A549 (cell line): ENCODE measurements around the gene GUCY1A1.

Source experiments
- BHLHE40 ChIP-seq: IDR thresholded peaks from 2 replicates; pipeline ENCODE4 v1.6.1; 2012; ENCODE audit warnings: low read depth, low read length, inconsistent platforms
- FOSB ChIP-seq: fragments of 250-450 bp; sonication (Bioruptor Pico); IDR thresholded peaks from 2 replicates; pipeline ENCODE4 v1.5.0; 2020; ENCODE audit warnings: mild to moderate bottlenecking, moderate library complexity
- HDAC2 ChIP-seq: fragments of 200-600 bp; sonication (generic); IDR thresholded peaks from 2 replicates; pipeline ENCODE4 v1.6.1; 2016
- HOXB5 ChIP-seq: fragments of 250-450 bp; sonication (Bioruptor Pico); IDR thresholded peaks from 2 replicates; pipeline ENCODE4 v1.5.0; 2020; ENCODE audit warnings: mild to moderate bottlenecking, moderate library complexity
- MAX ChIP-seq: IDR thresholded peaks from 2 replicates; pipeline ENCODE4 v1.6.1; 2012
- MAZ ChIP-seq: fragments of 150-350 bp; IDR thresholded peaks from 2 replicates; pipeline ENCODE4 v1.6.1; 2014; ENCODE audit warnings: antibody characterized with exemption, low read depth, low read length, borderline replicate concordance
- POLR2A ChIP-seq: IDR thresholded peaks from 2 replicates; pipeline ENCODE4 v1.6.1; 2012; ENCODE audit warnings: mild to moderate bottlenecking, low read length
- RFX5 ChIP-seq: fragments of 450-650 bp; IDR thresholded peaks from 2 replicates; pipeline ENCODE4 v1.7.1; 2014; ENCODE audit warnings: antibody characterized with exemption, mild to moderate bottlenecking, moderate library complexity
- ZC3H11A ChIP-seq: fragments of 450-650 bp; IDR thresholded peaks from 2 replicates; pipeline ENCODE4 v1.6.1; 2014; ENCODE audit warnings: antibody characterized with exemption, mild to moderate bottlenecking
- TF ChIP-seq, protein P1 (sequence below): fragments of >200 bp; sonication (Bioruptor Twin); formaldehyde crosslinking; IDR thresholded peaks from 3 replicates; pipeline ENCODE4 v1.5.1; 2016
- TF ChIP-seq, protein P2 (sequence below): fragments of 200-600 bp; sonication (generic); IDR thresholded peaks from 2 replicates; pipeline ENCODE4 v1.6.1; 2016; ENCODE audit warnings: antibody characterized with exemption, mild to moderate bottlenecking, moderate library complexity

DNA sequence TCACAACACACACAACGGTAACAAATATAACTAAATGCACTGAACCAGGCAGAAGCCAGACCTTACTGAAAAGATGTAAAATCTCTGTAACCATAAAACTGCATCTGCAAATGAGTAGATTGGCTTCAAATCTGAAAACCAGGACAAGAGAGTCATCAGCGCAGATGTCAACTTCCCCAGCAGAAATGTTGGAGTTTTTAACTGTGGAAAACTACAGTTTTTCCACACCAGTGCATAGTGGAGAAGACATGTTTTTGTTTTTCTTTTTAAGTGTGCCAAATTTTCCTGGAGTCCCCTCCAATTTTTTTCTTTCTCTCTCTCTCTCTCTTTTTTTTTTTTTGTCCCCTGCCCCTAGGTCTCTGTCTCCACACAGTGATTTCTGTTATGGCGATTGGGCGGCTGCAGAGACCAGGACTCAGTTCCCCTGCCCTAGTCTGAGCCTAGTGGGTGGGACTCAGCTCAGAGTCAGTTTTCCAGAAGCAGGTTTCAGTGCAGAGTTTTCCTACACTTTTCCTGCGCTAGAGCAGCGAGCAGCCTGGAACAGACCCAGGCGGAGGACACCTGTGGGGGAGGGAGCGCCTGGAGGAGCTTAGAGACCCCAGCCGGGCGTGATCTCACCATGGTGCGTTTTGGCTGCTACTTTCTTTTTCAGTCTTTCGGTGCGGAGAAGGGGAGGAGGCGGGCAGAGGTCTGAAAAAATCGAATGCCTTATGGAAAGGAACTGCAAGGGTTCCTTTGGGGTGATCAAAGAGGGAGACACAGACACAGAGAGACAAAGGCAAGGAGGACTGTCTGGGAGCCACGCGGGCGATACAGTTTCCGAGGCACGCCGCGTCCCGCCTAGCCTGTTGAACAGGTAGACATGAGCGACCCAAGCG is at the start of gene GUCY1A1:
- TF ChIP-seq, protein P1, sequence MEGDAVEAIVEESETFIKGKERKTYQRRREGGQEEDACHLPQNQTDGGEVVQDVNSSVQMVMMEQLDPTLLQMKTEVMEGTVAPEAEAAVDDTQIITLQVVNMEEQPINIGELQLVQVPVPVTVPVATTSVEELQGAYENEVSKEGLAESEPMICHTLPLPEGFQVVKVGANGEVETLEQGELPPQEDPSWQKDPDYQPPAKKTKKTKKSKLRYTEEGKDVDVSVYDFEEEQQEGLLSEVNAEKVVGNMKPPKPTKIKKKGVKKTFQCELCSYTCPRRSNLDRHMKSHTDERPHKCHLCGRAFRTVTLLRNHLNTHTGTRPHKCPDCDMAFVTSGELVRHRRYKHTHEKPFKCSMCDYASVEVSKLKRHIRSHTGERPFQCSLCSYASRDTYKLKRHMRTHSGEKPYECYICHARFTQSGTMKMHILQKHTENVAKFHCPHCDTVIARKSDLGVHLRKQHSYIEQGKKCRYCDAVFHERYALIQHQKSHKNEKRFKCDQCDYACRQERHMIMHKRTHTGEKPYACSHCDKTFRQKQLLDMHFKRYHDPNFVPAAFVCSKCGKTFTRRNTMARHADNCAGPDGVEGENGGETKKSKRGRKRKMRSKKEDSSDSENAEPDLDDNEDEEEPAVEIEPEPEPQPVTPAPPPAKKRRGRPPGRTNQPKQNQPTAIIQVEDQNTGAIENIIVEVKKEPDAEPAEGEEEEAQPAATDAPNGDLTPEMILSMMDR, result no peak
- TF ChIP-seq POLR2A (no peak), ZC3H11A (no peak), HDAC2 (no peak), MAX (no peak), HOXB5 (CRISPR knock-in tag) (no peak), BHLHE40 (no peak), FOSB (no peak), MAZ (no peak), RFX5 (no peak)
- TF ChIP-seq, protein P2, sequence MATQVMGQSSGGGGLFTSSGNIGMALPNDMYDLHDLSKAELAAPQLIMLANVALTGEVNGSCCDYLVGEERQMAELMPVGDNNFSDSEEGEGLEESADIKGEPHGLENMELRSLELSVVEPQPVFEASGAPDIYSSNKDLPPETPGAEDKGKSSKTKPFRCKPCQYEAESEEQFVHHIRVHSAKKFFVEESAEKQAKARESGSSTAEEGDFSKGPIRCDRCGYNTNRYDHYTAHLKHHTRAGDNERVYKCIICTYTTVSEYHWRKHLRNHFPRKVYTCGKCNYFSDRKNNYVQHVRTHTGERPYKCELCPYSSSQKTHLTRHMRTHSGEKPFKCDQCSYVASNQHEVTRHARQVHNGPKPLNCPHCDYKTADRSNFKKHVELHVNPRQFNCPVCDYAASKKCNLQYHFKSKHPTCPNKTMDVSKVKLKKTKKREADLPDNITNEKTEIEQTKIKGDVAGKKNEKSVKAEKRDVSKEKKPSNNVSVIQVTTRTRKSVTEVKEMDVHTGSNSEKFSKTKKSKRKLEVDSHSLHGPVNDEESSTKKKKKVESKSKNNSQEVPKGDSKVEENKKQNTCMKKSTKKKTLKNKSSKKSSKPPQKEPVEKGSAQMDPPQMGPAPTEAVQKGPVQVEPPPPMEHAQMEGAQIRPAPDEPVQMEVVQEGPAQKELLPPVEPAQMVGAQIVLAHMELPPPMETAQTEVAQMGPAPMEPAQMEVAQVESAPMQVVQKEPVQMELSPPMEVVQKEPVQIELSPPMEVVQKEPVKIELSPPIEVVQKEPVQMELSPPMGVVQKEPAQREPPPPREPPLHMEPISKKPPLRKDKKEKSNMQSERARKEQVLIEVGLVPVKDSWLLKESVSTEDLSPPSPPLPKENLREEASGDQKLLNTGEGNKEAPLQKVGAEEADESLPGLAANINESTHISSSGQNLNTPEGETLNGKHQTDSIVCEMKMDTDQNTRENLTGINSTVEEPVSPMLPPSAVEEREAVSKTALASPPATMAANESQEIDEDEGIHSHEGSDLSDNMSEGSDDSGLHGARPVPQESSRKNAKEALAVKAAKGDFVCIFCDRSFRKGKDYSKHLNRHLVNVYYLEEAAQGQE, result no peak
